Ishikawa (cell line): ENCODE results near the gene DGKI.

Experiments
- CEBPB ChIP-seq: IDR thresholded peaks from 2 replicates; pipeline ENCODE4 v1.6.1; 2012
- CREB1 ChIP-seq: IDR thresholded peaks from 2 replicates; pipeline ENCODE4 v1.6.1; 2012; ENCODE audit warnings: low read depth
- EGR1 ChIP-seq: IDR thresholded peaks from 2 replicates; pipeline ENCODE4 v1.6.1; 2012
- EP300 ChIP-seq: IDR thresholded peaks from 2 replicates; pipeline ENCODE4 v1.6.1; 2012; ENCODE audit warnings: borderline replicate concordance
- FOXM1 ChIP-seq: IDR thresholded peaks from 2 replicates; pipeline ENCODE4 v1.6.1; 2012; ENCODE audit warnings: low read depth, borderline replicate concordance
- MAX ChIP-seq: IDR thresholded peaks from 2 replicates; pipeline ENCODE4 v1.6.1; 2012
- NFIC ChIP-seq: IDR thresholded peaks from 2 replicates; pipeline ENCODE4 v1.6.1; 2012
- RAD21 ChIP-seq: IDR thresholded peaks from 2 replicates; pipeline ENCODE4 v1.6.1; 2012; ENCODE audit warnings: low read depth
- REST ChIP-seq: IDR thresholded peaks from 2 replicates; pipeline ENCODE4 v1.6.1; 2012; ENCODE audit warnings: low read depth, mild to moderate bottlenecking
- TAF1 ChIP-seq: IDR thresholded peaks from 2 replicates; pipeline ENCODE4 v1.6.1; 2012; ENCODE audit warnings: low read depth, mild to moderate bottlenecking
- TCF12 ChIP-seq: IDR thresholded peaks from 2 replicates; pipeline ENCODE4 v1.6.1; 2012; ENCODE audit warnings: low read depth
- TEAD4 ChIP-seq: IDR thresholded peaks from 2 replicates; pipeline ENCODE4 v1.6.1; 2012
- USF1 ChIP-seq: IDR thresholded peaks from 2 replicates; pipeline ENCODE4 v1.6.1; 2012
- YY1 ChIP-seq: IDR thresholded peaks from 2 replicates; pipeline ENCODE4 v1.6.1; 2012; ENCODE audit warnings: low read depth
- ZBTB7A ChIP-seq: IDR thresholded peaks from 2 replicates; pipeline ENCODE4 v1.6.1; 2012; ENCODE audit warnings: low read depth

DGKI gene

GRCh38 chr7:137404660-137405317 is 442.0 kb downstream of the DGKI start:
- TF ChIP-seq YY1 (no peak), FOXM1 (no peak), NFIC (no peak), RAD21 (no peak), USF1 (no peak), EP300 (no peak), MAX (no peak), ZBTB7A (no peak), TCF12 (no peak), CREB1 (no peak), TEAD4 (no peak), CEBPB (no peak), REST (no peak), EGR1 (no peak), TAF1 (no peak)

GRCh38 chr7:137403353-137403695 is 443.4 kb downstream of the DGKI start:
- TF ChIP-seq EP300 (no peak), YY1 (no peak), TCF12 (no peak), USF1 (no peak), TEAD4 (no peak), FOXM1 (no peak), MAX (no peak)

- TF ChIP-seq NFIC (no peak), CEBPB (no peak), MAX (no peak), CREB1 (no peak), ZBTB7A (no peak), REST (no peak), RAD21 (no peak), USF1 (no peak), EP300 (no peak), FOXM1 (no peak), TAF1 (no peak), TCF12 (no peak), YY1 (no peak), EGR1 (no peak), TEAD4 (no peak)
These were observed 444.0 kb downstream of the DGKI start for GRCh38 chr7:137402536-137403352.

- TF ChIP-seq MAX, result no peak
- no peak for TF ChIP-seq NFIC
- TF ChIP-seq CREB1, result no peak
- no peak for TF ChIP-seq RAD21
- TF ChIP-seq TEAD4, result no peak
- no peak for TF ChIP-seq CEBPB
- TF ChIP-seq EP300, result no peak
- TF ChIP-seq TAF1, result no peak
- no peak for TF ChIP-seq EGR1
- TF ChIP-seq ZBTB7A, result no peak
- no peak for TF ChIP-seq USF1
- no peak for TF ChIP-seq YY1
- TF ChIP-seq REST, result no peak
- no peak for TF ChIP-seq FOXM1
These were observed 446.6 kb downstream of the DGKI start for GRCh38 chr7:137399827-137400823.
